Activated CD4-positive, alpha-beta T cell treated with anti-CD3 and anti-CD28 coated beads for 36 hours (primary cell): Measurements from ENCODE around the gene GOLGA6L4. TPM values are rescaled to one million over a fixed set of nuclear protein-coding genes. Genes with fewer than 3 reads are reported as not detected.
A peak's percentile ranks its signal among the peaks of the same experiment; 100 is the strongest.
"Not testable (repeated sequence)": the region's sequence is repeated elsewhere in the genome, so short reads cannot be mapped to it uniquely, and the experiment has no call there.

ENCODE experiments used
- ATAC-seq: fragments of 200-7000 bp; cut with Tn5 transposase; one replicate; pipeline ENCODE4 v1.10.0; 2021; ENCODE audit warnings: mild to moderate bottlenecking, moderate library complexity
- CTCF ChIA-PET: fragments of 350-600 bp; sonication (Branson Sonifier 250); formaldehyde crosslinking; loops from one replicate; lab custom pipeline; 2021; ENCODE audit warnings: antibody characterized with exemption; lab: Charles Lee
- POLR2A ChIA-PET: fragments of 350-600 bp; sonication (Branson Sonifier 250); formaldehyde crosslinking; loops from one replicate; lab custom pipeline; 2021; ENCODE audit warnings: antibody characterized with exemption, inconsistent platforms; lab: Charles Lee
- DNase-seq: peaks from one replicate; pipeline ENCODE4 v3.0.0-alpha.2; 2020
- H3K27ac Mint-ChIP-seq: one replicate; pipeline ENCODE4 v1.8.0; 2021; ENCODE audit warnings: mixed read lengths
- H3K27me3 Mint-ChIP-seq: one replicate; pipeline ENCODE4 v1.8.0; 2021; ENCODE audit warnings: mixed read lengths
- H3K36me3 Mint-ChIP-seq: one replicate; pipeline ENCODE4 v1.8.0; 2021; ENCODE audit warnings: low read depth, mixed read lengths
- H3K4me1 Mint-ChIP-seq: one replicate; pipeline ENCODE4 v1.8.0; 2021; ENCODE audit warnings: mixed read lengths
- H3K4me3 Mint-ChIP-seq: one replicate; pipeline ENCODE4 v1.8.0; 2021; ENCODE audit warnings: mild to moderate bottlenecking, moderate library complexity, mixed read lengths
- H3K9me3 Mint-ChIP-seq: one replicate; pipeline ENCODE4 v1.8.0; 2021; ENCODE audit warnings: low read depth, mixed read lengths
- intact Hi-C, 2 experiments: fragments of 100-400 bp; cut with DNase I in 1 of 2; cut with micrococcal nuclease in 1 of 2; formaldehyde crosslinking; loops; one replicate each; pipeline versions ENCODE4 v1.14.2 to v1.15.1; 2022 to 2024; cut with DNase I, micrococcal nuclease
- total RNA-seq, 2 experiments: library from RNA; stranded (reverse); gene quantifications; one replicate each; pipeline ENCODE4 v1.2.3, GENCODE V29; 2021

GOLGA6L4 gene
- total RNA-seq: 1 to 10 TPM; 1.0 to 1.8 TPM

- POLR2A ChIA-PET, ATAC-seq: not testable (repeated sequence)
Observed at GRCh38 chr15:84235573-84235972, at the start of gene GOLGA6L4. TSS of gene GOLGA6L4 (plus strand) at chr15:84235773. CDS start at chr15:84235835, 62 bp downstream.

GRCh38 chr15:84192982-84193381 is 42.6 kb upstream of the GOLGA6L4 start:
- POLR2A ChIA-PET, H3K4me3 Mint-ChIP-seq, H3K4me1 Mint-ChIP-seq, H3K27ac Mint-ChIP-seq, ATAC-seq, intact Hi-C loops, H3K9me3 Mint-ChIP-seq, CTCF ChIA-PET, DNase-seq, H3K36me3 Mint-ChIP-seq, H3K27me3 Mint-ChIP-seq: not testable (repeated sequence)

More at GRCh38 chr15:84235573-84235972, at the start of gene GOLGA6L4:
- H3K4me1 Mint-ChIP-seq, intact Hi-C loops, CTCF ChIA-PET, H3K4me3 Mint-ChIP-seq, H3K27ac Mint-ChIP-seq, H3K27me3 Mint-ChIP-seq, DNase-seq, H3K9me3 Mint-ChIP-seq, H3K36me3 Mint-ChIP-seq: not testable (repeated sequence)

- POLR2A ChIA-PET, H3K4me1 Mint-ChIP-seq, H3K36me3 Mint-ChIP-seq, H3K27ac Mint-ChIP-seq, CTCF ChIA-PET, H3K4me3 Mint-ChIP-seq, H3K9me3 Mint-ChIP-seq, H3K27me3 Mint-ChIP-seq, DNase-seq, intact Hi-C loops: not testable (repeated sequence)
- peak; percentile 89 for ATAC-seq
Observed at GRCh38 chr15:84195603-84196002, 40.0 kb upstream of the GOLGA6L4 start.

DNA sequence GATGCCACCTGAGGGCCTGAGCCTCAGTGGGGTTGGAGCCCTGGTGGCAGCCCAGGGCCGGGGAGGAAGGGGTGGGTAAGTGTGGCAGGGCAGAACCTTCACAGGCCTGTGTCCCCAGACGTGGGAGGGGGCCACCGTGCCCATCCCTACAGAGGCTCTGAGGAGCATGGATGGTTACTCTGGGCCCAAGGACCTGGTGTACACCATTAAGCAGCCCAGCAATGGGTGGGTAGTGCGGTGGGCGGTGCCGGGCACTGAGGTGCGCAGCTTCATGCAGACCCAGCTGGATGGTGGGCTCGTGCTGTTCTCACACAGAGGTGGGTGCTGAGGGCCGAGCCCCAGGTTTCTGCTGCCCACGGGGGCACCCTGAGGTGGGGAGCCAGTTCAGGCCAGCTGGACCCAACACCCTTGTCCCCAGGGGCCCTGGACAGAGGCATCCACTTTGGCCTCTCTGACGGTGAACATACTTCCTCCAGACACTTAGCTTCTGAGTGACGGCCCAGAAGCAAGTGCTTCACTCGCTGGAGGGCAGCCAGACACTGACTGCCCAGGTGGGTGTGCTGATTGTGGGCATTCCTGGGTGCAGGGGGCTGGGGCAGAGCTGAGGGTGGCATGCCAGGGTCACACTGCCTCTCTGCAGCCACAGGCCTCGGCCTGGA is 38.9 kb upstream of the GOLGA6L4 start:
- CTCF ChIA-PET, DNase-seq, POLR2A ChIA-PET, ATAC-seq, H3K27ac Mint-ChIP-seq, intact Hi-C loops, H3K36me3 Mint-ChIP-seq, H3K4me1 Mint-ChIP-seq, H3K9me3 Mint-ChIP-seq, H3K27me3 Mint-ChIP-seq, H3K4me3 Mint-ChIP-seq: not testable (repeated sequence)

- CTCF ChIA-PET, H3K27ac Mint-ChIP-seq, intact Hi-C loops, H3K4me3 Mint-ChIP-seq, H3K4me1 Mint-ChIP-seq, ATAC-seq, H3K36me3 Mint-ChIP-seq, H3K9me3 Mint-ChIP-seq, POLR2A ChIA-PET, H3K27me3 Mint-ChIP-seq, DNase-seq: not testable (repeated sequence)
Observed at GRCh38 chr15:84199865-84200264, 35.7 kb upstream of the GOLGA6L4 start.

DNA sequence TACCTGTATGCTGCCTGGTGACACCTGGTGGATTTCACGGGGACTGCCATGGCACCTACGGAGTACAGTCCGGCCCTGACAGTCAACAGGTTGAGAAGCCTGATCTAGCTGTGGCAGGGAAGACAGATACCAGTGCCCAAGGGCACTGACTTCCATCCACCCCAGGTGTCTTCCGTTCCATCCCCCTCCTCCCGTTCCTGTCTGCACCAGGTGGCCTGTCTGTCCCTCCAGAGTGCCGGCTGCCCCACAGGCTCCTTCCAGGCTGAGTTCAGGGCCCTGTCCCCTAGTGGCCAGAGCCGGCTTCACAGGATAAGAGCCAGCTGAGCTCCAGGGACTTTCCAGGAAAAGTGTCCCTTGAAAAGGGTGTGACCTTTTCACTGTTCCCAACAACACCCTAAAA is 10.9 kb downstream of the GOLGA6L4 start:
- H3K9me3 Mint-ChIP-seq, H3K36me3 Mint-ChIP-seq, H3K4me1 Mint-ChIP-seq, ATAC-seq, H3K27ac Mint-ChIP-seq, intact Hi-C loops, H3K27me3 Mint-ChIP-seq, H3K4me3 Mint-ChIP-seq, POLR2A ChIA-PET, CTCF ChIA-PET: not testable (repeated sequence)
- DNase-seq: peak; percentile 11
